ENCODE results near the gene VIT. TPM values are rescaled to one million over a fixed set of nuclear protein-coding genes. Genes with fewer than 3 reads are reported as not detected.

VIT gene
- total and polyA plus RNA-seq, 4 donors: 0.07 to 0.17 (median 0.09) TPM; not detected in 1

DNA sequence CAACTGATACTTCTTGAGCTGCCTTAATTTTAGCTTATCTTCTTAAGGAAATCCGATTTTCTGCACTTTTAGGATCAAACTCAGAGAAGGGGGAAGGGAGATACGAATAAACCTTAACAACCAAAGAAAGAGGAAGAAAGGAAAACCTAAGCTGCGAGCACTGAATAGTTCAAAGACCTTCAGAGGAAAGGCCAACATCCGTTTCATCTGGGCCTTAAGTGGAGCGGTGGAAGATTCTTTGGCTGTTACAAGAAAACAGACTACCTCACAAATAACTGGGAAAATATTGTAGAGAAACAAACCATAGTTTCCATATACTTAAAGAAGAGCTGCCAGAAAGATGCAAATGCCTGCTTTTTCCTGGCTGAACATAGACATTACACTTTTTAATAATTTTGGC is 43.6 kb downstream of the VIT start:
- Histone ChIP-seq H3K27me3 (ENCODE audit: control insufficient read depth in 4 of 4, insufficient read depth in 4 of 4, low read length in 3 of 4) (peaks cover 0 to 2% (median 0%) of the 10 kb centered on the region in 4 donors), H3K4me3 (ENCODE audit: low read depth in 1 of 3, low read length in 3 of 3) (no peak overlapping the region), H3K9ac (ENCODE audit: low read depth in 1 of 2, low read length in 2 of 2) (no peak overlapping the region), H3K27ac (ENCODE audit: low read depth in 1 of 2, low read length in 2 of 2) (no peak overlapping the region), H3K36me3 (ENCODE audit: control insufficient read depth in 4 of 4, insufficient read depth in 3 of 4, low read depth in 1 of 4, low read length in 3 of 4) (no peaks in the 10 kb centered on the region), H3K9me3 (ENCODE audit: control insufficient read depth in 4 of 4, low read length in 3 of 4) (no peaks in the 10 kb centered on the region), H3K4me1 (ENCODE audit: control insufficient read depth in 4 of 4, insufficient read depth in 4 of 4, low read length in 3 of 4) (no peaks in the 10 kb centered on the region)
- TF ChIP-seq, protein P1, sequence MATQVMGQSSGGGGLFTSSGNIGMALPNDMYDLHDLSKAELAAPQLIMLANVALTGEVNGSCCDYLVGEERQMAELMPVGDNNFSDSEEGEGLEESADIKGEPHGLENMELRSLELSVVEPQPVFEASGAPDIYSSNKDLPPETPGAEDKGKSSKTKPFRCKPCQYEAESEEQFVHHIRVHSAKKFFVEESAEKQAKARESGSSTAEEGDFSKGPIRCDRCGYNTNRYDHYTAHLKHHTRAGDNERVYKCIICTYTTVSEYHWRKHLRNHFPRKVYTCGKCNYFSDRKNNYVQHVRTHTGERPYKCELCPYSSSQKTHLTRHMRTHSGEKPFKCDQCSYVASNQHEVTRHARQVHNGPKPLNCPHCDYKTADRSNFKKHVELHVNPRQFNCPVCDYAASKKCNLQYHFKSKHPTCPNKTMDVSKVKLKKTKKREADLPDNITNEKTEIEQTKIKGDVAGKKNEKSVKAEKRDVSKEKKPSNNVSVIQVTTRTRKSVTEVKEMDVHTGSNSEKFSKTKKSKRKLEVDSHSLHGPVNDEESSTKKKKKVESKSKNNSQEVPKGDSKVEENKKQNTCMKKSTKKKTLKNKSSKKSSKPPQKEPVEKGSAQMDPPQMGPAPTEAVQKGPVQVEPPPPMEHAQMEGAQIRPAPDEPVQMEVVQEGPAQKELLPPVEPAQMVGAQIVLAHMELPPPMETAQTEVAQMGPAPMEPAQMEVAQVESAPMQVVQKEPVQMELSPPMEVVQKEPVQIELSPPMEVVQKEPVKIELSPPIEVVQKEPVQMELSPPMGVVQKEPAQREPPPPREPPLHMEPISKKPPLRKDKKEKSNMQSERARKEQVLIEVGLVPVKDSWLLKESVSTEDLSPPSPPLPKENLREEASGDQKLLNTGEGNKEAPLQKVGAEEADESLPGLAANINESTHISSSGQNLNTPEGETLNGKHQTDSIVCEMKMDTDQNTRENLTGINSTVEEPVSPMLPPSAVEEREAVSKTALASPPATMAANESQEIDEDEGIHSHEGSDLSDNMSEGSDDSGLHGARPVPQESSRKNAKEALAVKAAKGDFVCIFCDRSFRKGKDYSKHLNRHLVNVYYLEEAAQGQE (IDR thresholded peaks at IDR 0.05): no peak
- TF ChIP-seq, protein P2, sequence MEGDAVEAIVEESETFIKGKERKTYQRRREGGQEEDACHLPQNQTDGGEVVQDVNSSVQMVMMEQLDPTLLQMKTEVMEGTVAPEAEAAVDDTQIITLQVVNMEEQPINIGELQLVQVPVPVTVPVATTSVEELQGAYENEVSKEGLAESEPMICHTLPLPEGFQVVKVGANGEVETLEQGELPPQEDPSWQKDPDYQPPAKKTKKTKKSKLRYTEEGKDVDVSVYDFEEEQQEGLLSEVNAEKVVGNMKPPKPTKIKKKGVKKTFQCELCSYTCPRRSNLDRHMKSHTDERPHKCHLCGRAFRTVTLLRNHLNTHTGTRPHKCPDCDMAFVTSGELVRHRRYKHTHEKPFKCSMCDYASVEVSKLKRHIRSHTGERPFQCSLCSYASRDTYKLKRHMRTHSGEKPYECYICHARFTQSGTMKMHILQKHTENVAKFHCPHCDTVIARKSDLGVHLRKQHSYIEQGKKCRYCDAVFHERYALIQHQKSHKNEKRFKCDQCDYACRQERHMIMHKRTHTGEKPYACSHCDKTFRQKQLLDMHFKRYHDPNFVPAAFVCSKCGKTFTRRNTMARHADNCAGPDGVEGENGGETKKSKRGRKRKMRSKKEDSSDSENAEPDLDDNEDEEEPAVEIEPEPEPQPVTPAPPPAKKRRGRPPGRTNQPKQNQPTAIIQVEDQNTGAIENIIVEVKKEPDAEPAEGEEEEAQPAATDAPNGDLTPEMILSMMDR (IDR thresholded peaks at IDR 0.05; ENCODE audit: low read depth, low read length, missing input control): no peak
- no peak for TF ChIP-seq YY1 (IDR thresholded peaks at IDR 0.05)
- TF ChIP-seq, protein P3, sequence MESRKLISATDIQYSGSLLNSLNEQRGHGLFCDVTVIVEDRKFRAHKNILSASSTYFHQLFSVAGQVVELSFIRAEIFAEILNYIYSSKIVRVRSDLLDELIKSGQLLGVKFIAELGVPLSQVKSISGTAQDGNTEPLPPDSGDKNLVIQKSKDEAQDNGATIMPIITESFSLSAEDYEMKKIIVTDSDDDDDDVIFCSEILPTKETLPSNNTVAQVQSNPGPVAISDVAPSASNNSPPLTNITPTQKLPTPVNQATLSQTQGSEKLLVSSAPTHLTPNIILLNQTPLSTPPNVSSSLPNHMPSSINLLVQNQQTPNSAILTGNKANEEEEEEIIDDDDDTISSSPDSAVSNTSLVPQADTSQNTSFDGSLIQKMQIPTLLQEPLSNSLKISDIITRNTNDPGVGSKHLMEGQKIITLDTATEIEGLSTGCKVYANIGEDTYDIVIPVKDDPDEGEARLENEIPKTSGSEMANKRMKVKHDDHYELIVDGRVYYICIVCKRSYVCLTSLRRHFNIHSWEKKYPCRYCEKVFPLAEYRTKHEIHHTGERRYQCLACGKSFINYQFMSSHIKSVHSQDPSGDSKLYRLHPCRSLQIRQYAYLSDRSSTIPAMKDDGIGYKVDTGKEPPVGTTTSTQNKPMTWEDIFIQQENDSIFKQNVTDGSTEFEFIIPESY (IDR thresholded peaks at IDR 0.05): no peak
- TF ChIP-seq, protein P4, sequence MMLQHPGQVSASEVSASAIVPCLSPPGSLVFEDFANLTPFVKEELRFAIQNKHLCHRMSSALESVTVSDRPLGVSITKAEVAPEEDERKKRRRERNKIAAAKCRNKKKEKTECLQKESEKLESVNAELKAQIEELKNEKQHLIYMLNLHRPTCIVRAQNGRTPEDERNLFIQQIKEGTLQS (IDR thresholded peaks at IDR 0.05): no peak
- DNase-seq (ENCODE audit: low spot score): no peak
- WGBS: 65% methylated on average over 5 of the region's 5 CpGs

DNA sequence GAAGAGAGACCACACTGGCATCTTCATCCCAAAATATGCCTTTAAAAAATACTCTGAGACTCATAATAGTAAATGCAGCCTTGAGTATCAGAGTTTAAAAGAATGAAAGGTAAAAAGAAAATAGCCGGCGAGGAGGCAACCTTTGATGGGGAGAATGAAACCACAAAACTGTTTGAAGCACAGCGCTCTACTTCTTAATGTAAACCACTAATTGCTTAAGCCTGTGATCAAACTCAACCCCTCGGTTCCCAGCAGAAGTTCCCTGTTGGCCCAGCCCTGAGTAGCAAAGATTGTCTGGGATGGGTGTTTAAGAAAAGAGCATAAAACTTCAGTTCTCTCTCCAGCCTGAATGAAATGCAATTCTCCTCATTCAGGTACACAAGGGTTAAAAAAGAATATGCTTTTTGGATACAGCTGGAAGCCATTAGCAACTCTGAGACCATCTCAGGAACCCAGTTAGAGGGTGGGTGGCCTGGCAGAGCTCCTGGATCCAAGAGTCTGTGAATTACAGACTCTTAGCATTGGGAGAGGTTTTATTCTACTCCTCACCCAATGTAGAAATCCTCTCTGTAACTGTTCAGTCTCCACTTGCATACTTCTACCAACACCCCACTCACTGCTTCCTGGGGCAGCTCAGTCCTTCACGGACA is 44.8 kb downstream of the VIT start:
- Histone ChIP-seq H3K27ac (ENCODE audit: low read depth in 1 of 2, low read length in 2 of 2) (no peak overlapping the region), H3K9me3 (ENCODE audit: control insufficient read depth in 4 of 4, low read length in 3 of 4) (no peaks in the 10 kb centered on the region), H3K4me3 (ENCODE audit: low read depth in 1 of 3, low read length in 3 of 3) (no peak overlapping the region), H3K4me1 (ENCODE audit: control insufficient read depth in 4 of 4, insufficient read depth in 4 of 4, low read length in 3 of 4) (no peaks in the 10 kb centered on the region), H3K27me3 (ENCODE audit: control insufficient read depth in 4 of 4, insufficient read depth in 4 of 4, low read length in 3 of 4) (peaks cover 0 to 2% (median 0%) of the 10 kb centered on the region in 4 donors), H3K36me3 (ENCODE audit: control insufficient read depth in 4 of 4, insufficient read depth in 3 of 4, low read depth in 1 of 4, low read length in 3 of 4) (no peaks in the 10 kb centered on the region), H3K9ac (ENCODE audit: low read depth in 1 of 2, low read length in 2 of 2) (no peak overlapping the region)
- TF ChIP-seq GABPA (IDR thresholded peaks at IDR 0.05 in 1 of 2, conservative IDR thresholded peaks at IDR 0.05 in 1 of 2) (no peak), NR2F2 (IDR thresholded peaks at IDR 0.05) (no peak)
- TF ChIP-seq, protein P3 (IDR thresholded peaks at IDR 0.05): no peak
- 52% methylated on average over 5 of the region's 5 CpGs for WGBS
- no peak for DNase-seq (ENCODE audit: low spot score)

Measured in liver (tissue), 9 donors.